HG03095 (cell line): ENCODE data around the gene TNFRSF25.

Experiments
- ATAC-seq: cut with Tn5 transposase; IDR thresholded peaks from one replicate; pipeline ENCODE4 v1.9.1; 2021; ENCODE audit warnings: moderate library complexity; ENCODE audit not compliant: unreplicated experiment

Gene TNFRSF25

GRCh38 chr1:6466023-6466422, at the start of gene TNFRSF25:
Gene TNFRSF25 (minus strand): TSS chr1:6466173. CDS start chr1:6466107, 66 bp downstream.
- ATAC-seq = no peak

- ATAC-seq = no peak
Observed at GRCh38 chr1:6515771-6516170, 49.8 kb upstream of the TNFRSF25 start.

- no peak for ATAC-seq
Observed at GRCh38 chr1:6513320-6513801, 47.4 kb upstream of the TNFRSF25 start.

GRCh38 chr1:6512908-6513280, 46.9 kb upstream of the TNFRSF25 start:
- no peak for ATAC-seq

GRCh38 chr1:6512245-6512907, 46.4 kb upstream of the TNFRSF25 start:
- no peak for ATAC-seq

GRCh38 chr1:6511561-6512244, 45.7 kb upstream of the TNFRSF25 start:
- ATAC-seq = no peak

GRCh38 chr1:6511056-6511455, 45.1 kb upstream of the TNFRSF25 start:
- ATAC-seq = no peak

- no peak for ATAC-seq
Observed at GRCh38 chr1:6510493-6510892, 44.5 kb upstream of the TNFRSF25 start.

- no peak for ATAC-seq
Observed at GRCh38 chr1:6509919-6510291, 43.9 kb upstream of the TNFRSF25 start.

GRCh38 chr1:6509220-6509918, 43.4 kb upstream of the TNFRSF25 start:
- ATAC-seq = no peak

GRCh38 chr1:6508816-6509189, 42.8 kb upstream of the TNFRSF25 start:
- ATAC-seq = no peak

- no peak for ATAC-seq
Observed at GRCh38 chr1:6508154-6508815, 42.3 kb upstream of the TNFRSF25 start.

- no peak for ATAC-seq
Observed at GRCh38 chr1:6507461-6507911, 41.5 kb upstream of the TNFRSF25 start.

GRCh38 chr1:6507037-6507428, 41.1 kb upstream of the TNFRSF25 start:
- ATAC-seq = no peak

- ATAC-seq = no peak
Observed at GRCh38 chr1:6506210-6507036, 40.5 kb upstream of the TNFRSF25 start.

GRCh38 chr1:6505367-6506209, 39.6 kb upstream of the TNFRSF25 start:
- no peak for ATAC-seq

GRCh38 chr1:6504887-6505286, 38.9 kb upstream of the TNFRSF25 start:
- no peak for ATAC-seq

- no peak for ATAC-seq
Observed at GRCh38 chr1:6503884-6504602, 38.1 kb upstream of the TNFRSF25 start.
